GM21717 (cell line): Measurements from ENCODE around the gene NEK4.
A peak's percentile ranks its signal among the peaks of the same experiment; 100 is the strongest.

ENCODE experiments used
- ATAC-seq: cut with Tn5 transposase; IDR thresholded peaks from one replicate; pipeline ENCODE4 v1.9.1; 2021; ENCODE audit warnings: mild to moderate bottlenecking, moderate library complexity; ENCODE audit not compliant: unreplicated experiment

The NEK4 gene

DNA sequence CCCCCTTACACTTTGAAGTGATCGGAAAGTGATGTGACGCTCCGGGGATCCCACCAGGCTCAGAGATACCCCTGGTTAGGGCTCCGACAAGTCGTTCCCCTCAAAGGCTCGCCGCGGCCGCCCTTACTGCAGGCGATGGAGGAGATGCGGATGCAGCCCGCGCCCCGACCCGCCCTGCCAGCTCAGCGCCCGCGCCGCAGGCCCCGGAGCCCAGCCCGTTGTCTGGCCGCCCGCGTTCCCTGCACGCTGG is 65.4 kb downstream of the NEK4 start:
- no peak for ATAC-seq

DNA sequence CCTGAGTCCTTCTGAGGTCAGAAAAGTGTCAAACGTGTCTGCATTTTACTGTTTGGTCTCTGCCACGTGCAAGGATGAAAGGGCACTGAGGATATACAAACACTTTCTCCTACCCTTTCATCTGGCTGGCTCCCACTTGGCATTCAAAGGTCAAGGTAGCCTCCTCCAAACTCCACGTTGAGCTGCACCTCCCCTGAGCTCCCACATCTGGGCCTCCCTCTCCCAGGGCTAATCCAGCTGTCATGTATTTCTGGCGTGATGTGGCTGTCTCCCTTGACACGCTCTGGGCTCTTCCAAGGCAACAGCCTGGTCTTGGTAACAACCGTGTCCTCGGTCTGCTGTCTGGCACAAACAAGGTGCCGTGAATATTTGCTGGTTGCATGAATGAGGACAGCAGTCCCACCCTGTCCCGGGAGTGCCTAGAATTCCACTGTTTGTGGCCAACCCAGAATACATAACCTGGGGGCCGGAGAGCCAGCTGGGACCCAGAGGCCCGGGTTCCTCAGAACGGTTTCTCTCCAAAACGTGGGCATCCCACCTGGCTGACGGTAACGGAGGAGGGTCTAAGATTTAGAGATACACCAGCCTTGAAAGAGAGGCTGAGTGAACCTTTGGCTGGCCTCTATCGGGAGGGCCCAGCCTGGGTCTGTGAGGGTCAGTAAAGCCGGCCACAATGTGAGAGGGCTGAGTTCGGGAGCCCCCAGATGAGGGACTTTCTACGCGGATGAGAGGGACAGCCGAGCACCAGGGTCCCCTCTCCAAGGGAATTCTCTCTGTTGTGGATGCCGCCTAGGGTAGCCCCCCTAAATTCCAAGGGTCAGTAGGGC is 65.9 kb downstream of the NEK4 start:
- peak; percentile 11 for ATAC-seq

DNA sequence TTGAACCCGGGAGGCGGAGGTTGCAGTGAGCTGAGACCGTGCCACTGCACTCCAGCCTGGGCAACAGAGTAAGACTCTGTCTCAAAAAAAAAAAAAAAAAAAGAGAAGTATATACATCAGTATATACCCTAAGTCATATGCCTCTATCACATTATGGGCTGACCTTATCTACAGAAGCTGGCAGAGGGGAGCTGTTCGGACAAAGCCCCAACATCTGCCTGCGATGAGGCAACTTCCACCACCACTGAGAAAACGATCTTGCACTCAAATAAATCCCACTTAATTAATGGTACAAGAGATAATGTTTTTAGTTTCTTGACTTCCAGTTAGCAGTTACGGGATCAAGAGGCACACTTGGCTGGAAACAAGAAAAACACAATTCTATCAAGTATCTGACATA is 67.4 kb downstream of the NEK4 start:
- no peak for ATAC-seq

DNA sequence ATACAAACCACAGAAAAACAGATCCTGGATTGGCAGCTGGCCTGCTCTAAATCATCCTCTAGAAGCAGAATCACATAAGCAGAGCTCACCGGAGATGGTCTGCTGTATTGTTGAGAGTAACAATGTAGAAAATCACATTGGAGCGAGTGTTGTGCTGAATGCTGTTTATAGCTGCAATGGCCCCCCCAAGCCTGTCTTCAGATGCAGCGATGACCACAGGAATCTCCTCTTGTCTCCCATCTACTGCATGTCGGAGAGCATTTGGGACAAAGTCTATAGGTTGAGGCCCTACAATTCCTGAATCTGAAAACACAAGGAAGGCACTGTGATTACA is 73.1 kb downstream of the NEK4 start:
- ATAC-seq: no peak

DNA sequence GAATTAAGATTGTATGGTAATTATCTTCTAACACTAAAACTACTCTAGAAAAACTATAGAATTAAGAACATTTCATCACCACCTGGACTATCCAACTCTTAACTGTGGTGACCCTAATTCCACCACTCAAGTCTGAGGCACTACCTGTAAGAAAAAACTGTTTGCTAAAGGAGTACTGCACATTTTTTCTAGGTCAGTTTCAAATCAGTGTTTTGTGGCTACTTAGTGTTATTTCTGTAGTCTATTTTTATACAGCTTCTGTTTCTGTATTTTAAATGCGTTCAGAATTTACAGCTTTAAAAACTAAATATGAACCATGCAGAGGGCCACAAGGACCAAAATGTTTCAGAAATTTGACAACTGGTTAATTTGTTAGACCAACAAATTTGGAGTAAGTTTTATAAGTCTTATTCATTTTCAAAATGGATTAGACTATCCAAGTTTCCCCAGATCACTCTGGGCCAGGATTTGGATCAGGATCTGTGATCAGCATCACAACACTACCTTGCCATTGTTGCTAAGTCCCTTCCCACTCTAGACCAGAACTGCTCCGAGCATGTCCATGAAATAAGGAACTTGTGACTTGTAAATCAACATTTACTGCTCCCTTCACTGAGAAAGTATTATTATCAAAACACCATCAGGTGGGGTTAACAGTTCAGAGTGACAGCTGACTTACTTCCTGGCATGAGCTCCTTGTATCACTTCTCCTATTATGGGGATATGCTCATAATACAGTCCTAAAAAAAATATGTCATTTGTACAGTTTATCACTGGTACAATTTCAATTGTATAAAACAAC is 73.7 kb downstream of the NEK4 start:
- no peak for ATAC-seq

DNA sequence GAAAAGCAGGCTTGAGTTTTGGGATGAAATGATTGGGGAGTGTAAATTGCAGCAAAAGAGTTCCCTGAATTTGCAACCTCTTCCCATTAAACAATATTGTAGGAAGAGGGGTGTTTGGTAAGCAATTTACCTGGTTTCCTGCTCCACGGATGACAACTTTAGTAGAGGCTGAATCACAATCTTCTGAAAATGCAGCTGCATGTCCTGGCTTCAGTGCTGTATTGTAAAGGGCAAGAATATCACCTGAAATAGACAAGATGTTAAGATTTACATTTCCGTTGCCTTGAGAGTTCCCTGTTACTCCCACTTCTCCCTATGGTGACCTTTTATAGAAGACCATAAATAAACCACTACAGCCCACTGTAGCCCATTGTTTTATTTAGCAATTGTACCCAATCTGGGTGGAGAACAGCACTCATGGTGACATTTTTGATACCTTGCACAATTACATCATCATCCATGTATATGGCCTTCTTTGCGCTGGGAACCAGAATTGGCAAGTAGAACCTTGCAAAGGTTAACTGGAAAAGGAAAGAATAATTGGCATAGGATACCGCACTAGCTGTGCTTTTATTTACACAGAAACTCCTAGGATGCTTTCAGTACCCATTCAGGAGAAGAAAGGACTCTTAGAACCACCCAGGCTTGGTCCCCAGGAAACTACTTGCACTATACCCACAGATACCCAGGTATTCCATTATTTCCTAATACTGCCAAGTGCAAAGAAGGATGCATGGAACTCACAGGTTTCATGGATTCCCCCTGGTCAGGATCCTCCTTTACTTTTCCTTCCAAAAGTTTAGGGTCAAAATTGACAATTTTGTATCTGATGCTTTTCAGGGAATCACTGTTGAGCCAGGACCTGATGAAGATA is 74.7 kb downstream of the NEK4 start:
- no peak for ATAC-seq

DNA sequence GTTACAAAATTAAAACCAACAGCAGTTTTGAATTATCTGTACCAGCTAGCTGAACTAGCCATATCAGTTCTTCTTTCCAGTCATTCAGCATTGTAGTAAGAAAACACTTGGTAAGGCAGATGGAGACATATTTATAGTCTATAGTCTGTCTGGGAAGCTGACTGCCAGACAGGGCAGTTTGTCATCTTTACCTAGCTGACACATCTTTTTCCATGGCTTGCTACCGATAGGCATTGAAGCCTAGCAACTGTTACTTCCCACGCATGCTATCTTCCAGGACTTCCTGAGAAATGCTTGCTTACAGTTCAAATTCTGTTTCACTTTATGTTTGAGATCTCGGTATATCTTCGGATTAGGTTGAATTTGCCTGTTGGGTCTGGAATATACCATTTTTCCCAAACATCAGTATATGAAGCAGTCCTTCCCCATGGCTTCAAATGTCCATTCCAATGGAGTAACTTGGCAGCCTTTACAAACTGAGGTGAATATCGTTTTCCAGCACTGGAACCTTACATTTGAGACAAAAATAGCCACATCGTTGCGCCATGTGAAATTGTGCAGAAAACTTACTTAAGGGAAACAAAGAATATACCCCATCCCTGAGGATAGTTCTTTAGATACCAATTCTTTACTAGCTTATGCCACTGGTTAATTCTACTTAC is 76.1 kb downstream of the NEK4 start:
- ATAC-seq: no peak

DNA sequence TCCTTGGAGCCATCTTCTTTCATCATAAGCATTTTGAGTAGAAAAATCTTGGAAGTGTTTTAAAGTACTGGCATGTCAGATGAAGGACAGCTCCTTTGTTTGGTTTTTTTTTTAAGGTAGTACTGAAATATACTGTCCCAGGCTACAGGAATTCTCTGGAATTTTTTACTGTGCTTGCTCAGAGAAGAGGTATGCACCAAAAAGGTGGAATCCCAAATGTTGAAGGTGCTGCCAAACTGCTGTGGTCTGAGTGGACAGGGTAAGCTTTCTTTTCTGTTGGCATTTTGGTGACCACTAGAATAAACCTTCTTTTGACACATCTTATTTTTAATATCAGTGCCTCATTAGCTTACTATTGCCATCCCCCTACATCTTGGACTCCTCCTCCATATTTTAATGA is 77.7 kb downstream of the NEK4 start:
- ATAC-seq: no peak

DNA sequence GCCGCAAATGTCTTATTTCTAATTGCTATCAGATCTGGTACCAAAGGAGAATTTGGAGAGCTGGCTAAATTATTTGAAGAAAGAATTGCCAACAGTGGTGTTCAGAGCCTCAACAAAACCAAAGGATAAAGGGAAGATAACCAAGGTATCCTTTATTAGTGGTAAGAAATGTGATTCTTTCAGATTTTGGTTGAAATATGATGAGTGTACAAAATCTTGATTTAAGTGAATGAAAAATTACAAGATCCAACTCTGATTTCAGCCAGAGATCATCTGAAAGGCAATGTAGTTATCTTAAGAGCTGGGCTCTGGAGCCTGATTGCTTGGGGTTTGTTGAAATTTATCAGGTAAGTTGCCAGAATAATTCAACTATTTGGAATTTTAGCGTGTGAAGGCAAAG is 80.2 kb downstream of the NEK4 start:
- ATAC-seq: no peak

DNA sequence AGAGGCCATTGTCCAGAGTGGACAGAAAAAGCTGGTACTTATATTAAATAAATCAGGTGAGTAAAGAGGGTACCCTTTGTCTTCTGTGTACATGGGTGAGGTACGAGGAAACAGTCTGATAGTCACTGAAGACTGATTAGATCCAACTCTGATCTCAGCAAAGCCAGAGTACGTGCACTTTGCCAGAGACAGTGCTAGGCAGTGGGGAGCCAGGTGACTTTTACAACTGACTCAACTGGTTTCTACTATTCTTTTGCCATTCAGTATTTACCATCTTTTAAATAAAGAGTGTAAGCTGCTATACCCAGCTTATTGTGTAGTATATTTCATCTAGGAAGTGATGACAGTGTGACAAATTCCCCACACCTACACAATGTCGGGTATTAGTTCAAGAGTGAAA is 81.6 kb downstream of the NEK4 start:
- no peak for ATAC-seq

DNA sequence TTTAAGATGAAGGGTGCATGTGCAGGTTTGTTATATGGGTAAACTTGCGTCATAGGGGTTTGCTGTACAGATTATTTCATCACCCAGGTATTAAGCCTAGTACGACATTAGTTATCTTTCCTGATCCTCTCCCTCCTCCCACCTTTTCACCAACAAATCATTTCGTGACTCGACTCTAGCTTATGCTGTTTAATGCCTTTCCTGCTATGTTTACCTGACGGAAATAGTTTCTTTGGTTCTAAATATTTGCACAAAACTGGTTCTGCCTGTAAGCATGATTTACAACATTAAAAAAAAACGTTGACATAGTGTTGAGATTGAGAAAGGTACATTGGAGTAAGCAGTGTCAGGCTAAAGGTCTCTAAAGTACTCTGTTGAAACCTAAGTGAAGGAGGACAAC is 82.5 kb downstream of the NEK4 start:
- no peak for ATAC-seq

DNA sequence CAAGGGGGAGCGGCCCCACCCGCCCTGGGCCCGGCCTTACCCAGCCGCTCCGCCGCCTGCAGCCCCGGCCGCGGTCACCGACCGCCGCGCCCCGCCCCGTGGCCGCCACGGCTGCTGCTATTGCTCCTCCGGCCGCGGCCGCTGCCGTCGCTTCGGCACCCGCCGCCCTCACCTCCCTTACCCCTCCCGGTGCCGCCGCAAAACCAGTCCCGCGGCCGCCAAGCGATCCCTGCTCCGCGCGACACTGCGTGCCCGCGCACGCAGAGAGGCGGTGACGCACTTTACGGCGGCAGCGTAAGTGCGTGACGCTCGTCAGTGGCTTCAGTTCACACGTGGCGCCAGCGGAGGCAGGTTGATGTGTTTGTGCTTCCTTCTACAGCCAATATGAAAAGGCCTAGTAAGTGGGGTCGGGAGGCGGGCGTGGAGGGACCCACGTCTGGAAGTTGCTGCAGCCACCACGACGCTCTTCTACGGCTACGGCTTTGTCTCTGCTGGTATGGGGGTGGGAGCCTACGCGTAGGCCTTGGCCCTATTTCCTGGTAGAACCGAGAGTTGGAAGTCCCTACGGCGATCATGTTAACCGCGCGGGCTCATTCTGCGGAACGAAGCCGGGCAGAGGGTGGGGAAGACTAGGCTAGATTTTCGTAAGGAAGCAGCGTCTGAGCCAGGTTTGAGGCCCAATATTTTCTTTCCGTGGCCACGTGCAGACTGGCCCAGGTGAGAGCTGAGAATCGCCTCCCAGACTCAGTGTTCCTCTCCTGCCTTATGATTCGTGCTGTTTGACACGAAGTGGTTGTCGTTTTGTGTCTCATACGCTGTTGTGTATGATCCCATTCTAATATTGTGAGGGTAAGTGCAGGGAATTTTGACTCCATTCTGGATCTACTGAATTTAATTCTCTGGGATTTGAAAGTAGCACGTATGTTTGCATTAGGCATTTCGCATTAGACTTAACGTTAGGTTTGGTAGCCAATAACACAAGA is 84.7 kb downstream of the NEK4 start, which contains the start of the genes GNL3 and PBRM1:
Gene GNL3, plus strand, starts transcription at position 324 of the 983 bp plus-strand sequence. Its CDS starts 61 bp downstream, at position 385.
Gene PBRM1, minus strand, starts transcription at position 205 of the 983 bp plus-strand sequence.
- ATAC-seq: peak; percentile 52

DNA sequence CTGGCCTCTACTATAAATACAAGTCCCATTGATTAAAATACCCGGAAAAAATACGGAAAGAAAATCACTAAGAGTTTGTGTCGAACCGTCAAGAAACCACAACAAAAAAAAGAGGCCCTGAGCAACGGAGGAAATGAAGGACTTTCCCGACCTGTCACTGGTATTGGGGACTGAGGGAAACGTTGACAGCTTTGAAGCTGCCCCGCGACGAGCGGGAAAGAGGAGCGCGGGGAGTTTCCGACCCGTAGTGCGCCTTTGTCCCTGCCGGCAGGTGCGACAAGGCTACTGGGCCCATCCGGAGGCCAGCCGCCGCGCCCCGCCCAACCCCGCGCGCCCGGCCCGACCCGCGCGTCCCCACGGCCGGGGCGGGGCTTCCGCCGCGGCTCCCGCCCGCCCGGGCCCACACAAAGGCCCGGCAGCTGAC is 85.4 kb downstream of the NEK4 start:
- ATAC-seq: peak; percentile 61

DNA sequence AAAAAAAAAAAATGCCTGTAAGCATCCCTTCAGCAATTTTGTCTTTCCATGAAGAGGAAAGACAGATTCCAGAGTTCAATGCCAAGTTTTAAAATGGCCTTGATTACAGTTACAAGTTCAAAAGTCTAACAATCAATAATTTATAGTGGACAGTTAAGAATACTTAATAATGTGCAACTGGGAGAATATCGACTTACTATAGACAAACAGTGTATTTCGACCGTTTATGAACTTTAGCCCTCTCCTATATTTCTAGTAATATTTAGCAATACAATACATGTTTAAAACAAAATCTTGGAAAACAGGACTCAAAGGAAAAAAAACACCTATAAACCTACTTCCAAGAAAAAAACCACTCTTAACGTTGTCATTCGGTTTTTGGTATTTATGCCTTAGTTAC is 86.6 kb downstream of the NEK4 start:
- no peak for ATAC-seq

DNA sequence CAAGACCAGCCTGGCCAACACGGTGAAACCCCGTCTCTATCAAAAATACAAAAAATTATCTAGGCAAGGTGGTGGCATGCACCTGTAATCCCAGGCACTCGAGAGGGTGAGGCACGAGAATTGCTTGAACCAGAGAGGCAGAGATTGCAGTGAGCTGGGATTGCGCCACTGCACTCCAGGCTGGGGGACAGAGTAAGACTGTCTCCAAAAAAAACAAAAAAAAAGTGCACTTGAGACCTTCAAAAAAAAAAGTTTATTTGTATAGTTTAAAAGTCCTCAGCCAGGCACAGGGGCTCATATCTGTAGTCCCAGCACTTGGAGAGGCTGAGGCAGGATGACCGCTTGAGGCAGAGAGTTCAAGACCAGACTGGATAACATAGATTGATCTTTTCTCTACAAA is 87.1 kb downstream of the NEK4 start:
- ATAC-seq: no peak

DNA sequence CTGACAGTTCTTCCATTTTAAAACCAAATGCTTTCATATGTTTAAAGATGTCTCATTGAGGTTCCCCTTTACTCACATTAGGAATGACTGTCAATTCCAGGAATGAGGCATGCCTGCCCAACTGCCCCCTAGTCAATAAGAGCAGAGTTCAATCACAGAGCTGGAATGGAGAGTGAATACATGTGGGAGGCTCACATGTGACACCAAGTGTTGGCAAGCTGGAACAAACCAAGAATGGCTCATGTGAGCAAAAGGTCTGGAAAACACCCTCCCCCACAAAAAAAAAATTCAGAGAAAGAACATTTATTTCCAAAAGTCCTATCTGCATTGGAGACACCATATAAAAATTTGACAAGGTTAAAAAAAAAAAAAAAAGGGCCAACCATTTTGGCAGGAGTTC is 88.7 kb downstream of the NEK4 start:
- no peak for ATAC-seq

DNA sequence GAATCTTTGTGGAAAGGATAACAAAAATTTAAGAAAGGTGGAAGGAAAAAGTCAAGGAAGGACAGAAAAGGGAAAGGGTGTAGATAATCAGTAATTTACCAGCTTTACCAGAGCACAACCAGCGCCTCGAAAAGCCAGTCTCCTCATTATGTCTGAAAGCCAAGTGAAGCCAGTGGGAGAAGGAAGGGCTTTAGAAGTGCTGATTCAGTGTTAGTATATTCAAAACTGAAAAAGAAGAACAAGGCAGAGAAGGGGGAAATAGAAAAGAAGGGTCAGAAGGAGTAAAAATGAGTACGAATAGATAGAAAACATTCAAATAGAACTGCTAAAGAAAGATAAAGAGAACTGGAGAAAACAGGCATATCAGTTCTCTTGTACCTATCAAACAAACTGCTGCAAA is 89.1 kb downstream of the NEK4 start:
- no peak for ATAC-seq

DNA sequence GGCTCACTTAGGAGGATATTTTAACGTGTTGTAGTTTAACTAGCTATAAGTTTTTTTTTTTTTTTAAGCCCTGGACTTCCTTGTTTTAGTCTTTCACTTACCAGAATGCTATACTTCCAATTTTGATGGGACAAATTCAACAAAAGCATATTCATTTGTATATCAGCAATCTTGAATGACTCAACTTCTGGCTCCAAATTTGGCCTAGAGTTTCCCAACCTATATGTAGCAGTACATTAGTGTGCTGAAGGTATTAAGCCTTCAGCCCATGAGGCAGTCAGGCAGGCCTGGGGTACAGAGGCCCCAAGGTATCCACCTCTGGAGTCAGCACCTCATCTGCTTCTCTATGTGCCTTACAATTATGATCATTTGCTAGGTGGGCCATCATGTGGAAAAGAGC is 90.9 kb downstream of the NEK4 start:
- ATAC-seq: no peak

DNA sequence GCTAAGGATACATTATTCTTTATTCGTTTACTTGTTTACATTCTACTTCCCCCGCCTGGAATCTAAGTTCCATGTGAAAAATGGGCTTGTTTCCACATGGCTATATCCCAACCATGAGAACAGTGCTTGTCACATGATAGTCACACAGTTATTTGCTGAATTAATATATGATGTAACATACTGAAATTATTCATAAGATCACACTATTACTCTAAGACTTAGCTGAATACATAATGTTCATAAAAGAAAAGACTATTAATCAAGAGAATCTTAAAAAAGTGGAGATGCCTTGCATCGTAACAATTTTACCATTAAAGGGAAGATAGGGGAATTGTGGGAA is 91.6 kb downstream of the NEK4 start:
- no peak for ATAC-seq
